Caco-2 (cell line): ENCODE data around the gene TIAM1. TPM values are rescaled to one million over a fixed set of nuclear protein-coding genes. Genes with fewer than 3 reads are reported as not detected.

Experiments
- BruUV-seq: library from RNA; stranded (reverse); fragments of 400-500 nt; replicated peaks from 2 replicates; lab custom pipeline; 2021; lab: Mats Ljungman, UMichigan
- CTCF ChIA-PET: fragments of 300-600 bp; sonication (Branson Sonifier 250); formaldehyde crosslinking; loops from one replicate; lab custom pipeline; 2022; ENCODE audit warnings: antibody characterized with exemption; lab: Charles Lee
- POLR2A ChIA-PET: fragments of 300-600 bp; sonication (Branson Sonifier 250); formaldehyde crosslinking; loops from one replicate; lab custom pipeline; 2022; ENCODE audit warnings: antibody characterized with exemption; lab: Charles Lee
- DNase-seq, 2 experiments: peaks; one replicate each; pipeline versions ENCODE4 v3.0.0 to v3.0.0-alpha.2; 2020 to 2022
- H3K27me3 ChIP-seq: replicated peaks from 2 replicates; pipeline ENCODE4 v1.6.0; 2011; ENCODE audit warnings: low read length; ENCODE audit not compliant: control insufficient read depth, insufficient read depth
- H3K36me3 ChIP-seq: 2 replicates; pipeline ENCODE4 v1.5.1; 2011; ENCODE audit warnings: low read length; ENCODE audit not compliant: control insufficient read depth, insufficient read depth
- H3K4me1 ChIP-seq: fragments of 250-450 bp; sonication (Bioruptor Pico); 2 replicates; pipeline ENCODE4 v1.5.1; 2020; ENCODE audit warnings: mild to moderate bottlenecking
- H3K4me3 ChIP-seq: 2 replicates; pipeline ENCODE4 v1.5.1; 2011; ENCODE audit warnings: low read depth, mild to moderate bottlenecking, control low read depth, low read length
- H3K9me3 ChIP-seq: fragments of 250-450 bp; sonication (Bioruptor Pico); 2 replicates; pipeline ENCODE4 v1.5.1; 2020; ENCODE audit warnings: mild to moderate bottlenecking, moderate library complexity
- H3K27ac Mint-ChIP-seq: one replicate; pipeline ENCODE4 v1.8.0; 2022; ENCODE audit warnings: mixed read lengths; ENCODE audit not compliant: unreplicated experiment
- H3K27me3 Mint-ChIP-seq: one replicate; pipeline ENCODE4 v1.8.0; 2022; ENCODE audit warnings: mixed read lengths; ENCODE audit not compliant: insufficient read depth, unreplicated experiment
- H3K36me3 Mint-ChIP-seq: one replicate; pipeline ENCODE4 v1.8.0; 2022; ENCODE audit warnings: mild to moderate bottlenecking, mixed read lengths; ENCODE audit not compliant: insufficient read depth, unreplicated experiment
- H3K4me1 Mint-ChIP-seq: one replicate; pipeline ENCODE4 v1.8.0; 2022; ENCODE audit warnings: low read depth, mixed read lengths; ENCODE audit not compliant: unreplicated experiment
- H3K4me3 Mint-ChIP-seq: one replicate; pipeline ENCODE4 v1.8.0; 2022; ENCODE audit warnings: mild to moderate bottlenecking, moderate library complexity, mixed read lengths; ENCODE audit not compliant: unreplicated experiment
- H3K9me3 Mint-ChIP-seq: one replicate; pipeline ENCODE4 v1.8.0; 2022; ENCODE audit warnings: mixed read lengths; ENCODE audit not compliant: unreplicated experiment
- CTCF ChIP-seq, 2 experiments: fragments of 200-600 bp in 1 of 2; IDR thresholded peaks; 1 replicate in 1 of 2; 2 replicates in 1 of 2; pipeline versions ENCODE4 v1.5.1 to v1.8.0; 2011 to 2022; ENCODE audit warnings: antibody characterized with exemption in 1 of 2, control low read depth in 1 of 2, inconsistent platforms in 1 of 2, low read depth in 1 of 2, low read length in 1 of 2, mild to moderate bottlenecking in 1 of 2, moderate library complexity in 1 of 2; ENCODE audit not compliant: insufficient read depth in 1 of 2, severe bottlenecking in 1 of 2, unreplicated experiment in 1 of 2
- intact Hi-C: fragments of 100-400 bp; cut with micrococcal nuclease; formaldehyde crosslinking; loops from one replicate; pipeline ENCODE4 v1.10.0; 2022; ENCODE audit not compliant: unreplicated experiment
- total RNA-seq: library from RNA; stranded (reverse); gene quantifications from 2 replicates; pipeline ENCODE4 v1.2.3, GENCODE V29; 2022

Gene TIAM1
- total RNA-seq, 1 experiment from 2014 or later, result 5.2 TPM

DNA sequence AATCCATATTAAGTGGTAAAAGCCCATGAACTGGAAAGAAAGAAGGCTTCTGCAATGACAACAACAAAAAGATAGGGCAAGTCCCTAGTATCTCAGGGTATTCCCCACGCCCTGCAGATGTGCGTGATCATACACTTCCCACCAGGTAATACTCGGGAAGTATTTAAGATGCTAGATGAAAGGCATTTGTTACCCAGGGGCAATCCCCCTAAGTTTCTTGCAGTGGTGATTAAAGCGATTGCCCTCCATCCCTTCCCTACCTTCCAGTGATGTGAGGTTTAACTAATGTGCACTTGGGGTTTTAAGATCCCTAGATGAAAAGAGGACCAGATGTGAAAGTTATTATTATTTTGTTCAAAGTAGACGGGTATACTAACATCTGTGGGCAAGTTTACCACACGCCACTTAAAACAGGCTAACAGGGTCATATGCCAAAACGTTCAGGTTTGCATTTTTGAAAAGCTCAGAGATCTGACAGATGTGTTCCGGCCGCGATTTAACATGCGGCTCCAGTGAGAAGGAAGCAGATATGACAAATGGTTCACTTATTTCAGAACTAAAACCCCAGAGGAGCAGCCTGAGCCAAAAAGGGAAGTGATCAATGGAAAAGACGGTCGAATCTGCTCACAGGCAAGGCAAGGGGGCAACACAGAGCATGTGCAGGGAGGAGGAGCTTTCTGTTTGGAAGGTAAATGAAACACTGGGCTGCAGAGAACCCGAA lies 17.4 kb downstream of the TIAM1 start:
- Mint-ChIP-seq H3K27me3 (no peaks in the 10 kb centered on the region), H3K27ac (no peak overlapping the region), H3K4me3 (no peak overlapping the region), H3K36me3 (no peaks in the 10 kb centered on the region), H3K9me3 (no peaks in the 10 kb centered on the region), H3K4me1 (no peaks in the 10 kb centered on the region)
- no peaks in the 10 kb centered on the region for H3K27me3 ChIP-seq
- H3K4me1 ChIP-seq, result no peaks in the 10 kb centered on the region
- no peak for DNase-seq
- CTCF ChIA-PET, result no interaction called here
- TF ChIP-seq CTCF (IDR thresholded peaks at IDR 0.05; ENCODE audit: insufficient read depth in 1 of 2, low read depth in 1 of 2, low read length in 1 of 2, severe bottlenecking in 1 of 2, unreplicated experiment in 1 of 2), result no peak
- H3K36me3 ChIP-seq, result no peaks in the 10 kb centered on the region
- no peak overlapping the region for H3K4me3 ChIP-seq
- BruUV-seq, result no TSS peak
- POLR2A ChIA-PET, result no interaction called here
- no peaks in the 10 kb centered on the region for H3K9me3 ChIP-seq
- intact Hi-C loops, result no loop called here

GRCh38 chr21:31318971-31319370 lies 25.1 kb downstream of the TIAM1 start:
- H3K27me3 ChIP-seq, result no peaks in the 10 kb centered on the region
- H3K9me3 Mint-ChIP-seq, result no peaks in the 10 kb centered on the region
- H3K4me3 ChIP-seq, result no peak overlapping the region
- H3K4me3 Mint-ChIP-seq, result no peak overlapping the region
- H3K4me1 Mint-ChIP-seq, result no peaks in the 10 kb centered on the region
- H3K36me3 ChIP-seq, result no peaks in the 10 kb centered on the region
- intact Hi-C loops, result no loop called here
- CTCF ChIA-PET, result no interaction called here
- POLR2A ChIA-PET, result no interaction called here
- no peaks in the 10 kb centered on the region for H3K4me1 ChIP-seq
- H3K9me3 ChIP-seq, result no peaks in the 10 kb centered on the region
- no peaks in the 10 kb centered on the region for H3K27me3 Mint-ChIP-seq
- no peak for TF ChIP-seq CTCF (IDR thresholded peaks at IDR 0.05; ENCODE audit: insufficient read depth in 1 of 2, low read depth in 1 of 2, low read length in 1 of 2, severe bottlenecking in 1 of 2, unreplicated experiment in 1 of 2)
- BruUV-seq, result no TSS peak
- H3K36me3 Mint-ChIP-seq, result no peaks in the 10 kb centered on the region
- DNase-seq, result no peak
- no peak overlapping the region for H3K27ac Mint-ChIP-seq

GRCh38 chr21:31317688-31318087 lies 26.4 kb downstream of the TIAM1 start:
- DNase-seq, result no peak
- intact Hi-C loops, result no loop called here
- Mint-ChIP-seq H3K27me3 (no peaks in the 10 kb centered on the region), H3K27ac (no peak overlapping the region), H3K4me1 (no peaks in the 10 kb centered on the region), H3K4me3 (no peak overlapping the region), H3K36me3 (no peaks in the 10 kb centered on the region), H3K9me3 (no peaks in the 10 kb centered on the region)
- Histone ChIP-seq H3K4me1 (no peaks in the 10 kb centered on the region), H3K27me3 (no peaks in the 10 kb centered on the region), H3K4me3 (no peak overlapping the region), H3K36me3 (no peaks in the 10 kb centered on the region), H3K9me3 (no peaks in the 10 kb centered on the region)
- BruUV-seq, result no TSS peak
- TF ChIP-seq CTCF (IDR thresholded peaks at IDR 0.05; ENCODE audit: insufficient read depth in 1 of 2, low read depth in 1 of 2, low read length in 1 of 2, severe bottlenecking in 1 of 2, unreplicated experiment in 1 of 2), result no peak
- POLR2A ChIA-PET, result no interaction called here
- CTCF ChIA-PET, result no interaction called here
